Activated T-cell treated with anti-CD3 and anti-CD28 coated beads for 24 hours (primary cell): Measurements from ENCODE around the gene BLZF1.
"Not testable (repeated sequence)": the region's sequence is repeated elsewhere in the genome, so short reads cannot be mapped to it uniquely, and the experiment has no call there.

ENCODE experiments used
- DNase-seq: peaks from one replicate; pipeline ENCODE4 v3.0.0-alpha.2; 2020; ENCODE audit warnings: low read depth

BLZF1 gene

GRCh38 chr1:169367686-169368405 is at the start of gene BLZF1, which contains the start of gene NME7:
Gene BLZF1, plus strand, starts transcription at chr1:169368195. Its CDS starts 1,328 bp downstream, at chr1:169369523.
Gene NME7, minus strand, starts transcription at chr1:169367797. Its CDS starts 87 bp downstream, at chr1:169367710.
- DNase-seq: peak; percentile 97

- no peak for DNase-seq
Observed at GRCh38 chr1:169318536-169319244, 49.3 kb upstream of the BLZF1 start.

- DNase-seq: no peak
Observed at GRCh38 chr1:169321539-169321938, 46.5 kb upstream of the BLZF1 start.

- no peak for DNase-seq
Observed at GRCh38 chr1:169322138-169322537, 45.9 kb upstream of the BLZF1 start.

- DNase-seq: no peak
Observed at GRCh38 chr1:169325117-169325516, 42.9 kb upstream of the BLZF1 start.

- DNase-seq: no peak
Observed at GRCh38 chr1:169326261-169326955, 41.6 kb upstream of the BLZF1 start.

- DNase-seq: no peak
Observed at GRCh38 chr1:169326956-169327268, 41.1 kb upstream of the BLZF1 start.

GRCh38 chr1:169327875-169328274 is 40.1 kb upstream of the BLZF1 start:
- DNase-seq: no peak

- DNase-seq: no peak
Observed at GRCh38 chr1:169329383-169329782, 38.6 kb upstream of the BLZF1 start.

- DNase-seq: no peak
Observed at GRCh38 chr1:169330927-169331326, 37.1 kb upstream of the BLZF1 start.

- DNase-seq: not testable (repeated sequence)
Observed at GRCh38 chr1:169334727-169335126, 33.3 kb upstream of the BLZF1 start.

GRCh38 chr1:169336947-169337715 is 30.9 kb upstream of the BLZF1 start:
- not testable (repeated sequence) for DNase-seq

GRCh38 chr1:169338617-169339016 is 29.4 kb upstream of the BLZF1 start:
- DNase-seq: no peak

- no peak for DNase-seq
Observed at GRCh38 chr1:169339773-169340172, 28.2 kb upstream of the BLZF1 start.

- DNase-seq: no peak
Observed at GRCh38 chr1:169340882-169341281, 27.1 kb upstream of the BLZF1 start.

- DNase-seq: not testable (repeated sequence)
Observed at GRCh38 chr1:169342096-169342495, 25.9 kb upstream of the BLZF1 start.

- DNase-seq: no peak
Observed at GRCh38 chr1:169345511-169345910, 22.5 kb upstream of the BLZF1 start.

- no peak for DNase-seq
Observed at GRCh38 chr1:169346036-169346589, 21.9 kb upstream of the BLZF1 start.

- no peak for DNase-seq
Observed at GRCh38 chr1:169347688-169348382, 20.2 kb upstream of the BLZF1 start.

GRCh38 chr1:169348383-169349036 is 19.5 kb upstream of the BLZF1 start:
- peak; percentile 19 for DNase-seq

- no peak for DNase-seq
Observed at GRCh38 chr1:169360415-169360814, 7.6 kb upstream of the BLZF1 start.
